Measurements from ENCODE around the gene GPR158.

GPR158 gene

DNA sequence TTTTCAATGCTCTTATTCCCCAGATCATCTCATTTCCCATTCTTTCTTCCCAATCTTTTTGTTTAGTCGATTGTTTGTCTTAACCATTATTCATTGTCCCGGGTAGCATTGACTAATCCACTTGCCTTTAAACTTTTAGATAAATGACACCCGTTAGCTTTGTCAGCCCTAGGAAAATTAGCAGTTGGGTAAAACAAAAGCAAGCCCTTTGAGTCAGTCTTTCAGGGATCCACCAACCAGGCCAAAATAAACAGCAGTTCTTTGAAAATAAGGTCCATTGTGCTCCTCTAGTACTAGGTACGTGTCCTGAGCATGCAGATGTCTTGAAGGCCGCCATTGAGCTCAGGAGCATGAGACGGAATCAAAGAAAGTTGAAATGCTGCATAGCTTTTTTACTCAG lies 389.6 kb downstream of the GPR158 start:
- DNase-seq (ENCODE audit: low read depth, low spot score), result no peak

DNA sequence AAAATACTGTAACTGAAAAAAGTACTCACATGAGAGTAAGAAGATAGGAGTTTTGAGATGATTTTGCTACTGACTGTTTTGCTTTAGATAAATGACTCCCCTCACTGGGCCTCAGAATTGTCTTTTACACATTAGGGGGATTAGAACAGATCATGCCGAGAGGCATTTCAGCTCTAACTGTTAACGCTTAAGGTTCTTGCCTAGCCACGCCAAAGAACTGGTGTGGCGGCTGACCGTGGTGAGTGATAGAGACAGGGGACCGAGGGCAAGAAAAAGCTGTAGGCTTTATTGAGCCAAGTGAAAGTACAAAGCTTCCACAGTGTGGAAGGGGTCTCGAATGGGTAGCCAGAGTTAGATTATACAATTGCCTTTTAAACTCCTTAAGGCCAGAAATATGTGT lies 390.8 kb downstream of the GPR158 start:
- DNase-seq (ENCODE audit: low read depth, low spot score), result no peak

DNA sequence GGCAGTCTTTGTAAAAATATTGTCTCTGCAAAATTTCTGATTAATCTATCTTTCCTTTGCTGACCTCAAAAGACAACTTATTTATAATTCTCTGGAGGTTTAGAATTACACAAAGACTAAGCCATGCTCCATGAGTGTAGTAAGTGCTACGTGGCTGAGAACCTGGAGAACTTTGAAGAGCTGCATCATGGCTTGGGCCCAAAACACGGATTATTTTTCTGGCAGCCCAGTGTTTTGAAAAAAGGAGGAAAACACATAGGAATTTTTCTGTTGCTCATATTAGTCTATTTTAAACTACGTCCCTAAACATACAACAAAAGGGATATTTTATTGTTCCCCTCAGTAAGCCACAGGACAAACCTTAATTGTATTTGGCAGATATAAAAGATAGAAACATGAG lies 398.5 kb downstream of the GPR158 start:
- DNase-seq (ENCODE audit: low read depth, low spot score), result no peak

DNA sequence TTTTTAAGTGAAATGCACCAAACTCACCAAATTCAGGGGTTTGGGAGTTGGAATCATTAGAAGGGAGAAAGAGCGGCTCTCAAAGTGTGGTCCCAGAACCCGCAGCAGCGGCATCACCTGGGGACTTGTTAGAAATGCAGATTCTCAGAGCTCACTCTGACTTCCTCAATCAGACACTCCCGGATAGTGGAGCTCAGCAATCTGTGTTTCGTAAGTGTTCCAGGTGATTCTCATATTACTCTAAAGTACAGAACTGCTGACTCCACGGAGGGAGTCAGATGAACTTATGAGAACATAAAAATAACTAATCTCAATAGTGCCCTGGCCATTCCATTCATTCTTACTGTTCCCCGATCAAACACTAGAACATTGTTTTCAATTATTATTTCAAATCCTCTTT lies 400.5 kb downstream of the GPR158 start:
- no peak for DNase-seq (ENCODE audit: low read depth, low spot score)

DNA sequence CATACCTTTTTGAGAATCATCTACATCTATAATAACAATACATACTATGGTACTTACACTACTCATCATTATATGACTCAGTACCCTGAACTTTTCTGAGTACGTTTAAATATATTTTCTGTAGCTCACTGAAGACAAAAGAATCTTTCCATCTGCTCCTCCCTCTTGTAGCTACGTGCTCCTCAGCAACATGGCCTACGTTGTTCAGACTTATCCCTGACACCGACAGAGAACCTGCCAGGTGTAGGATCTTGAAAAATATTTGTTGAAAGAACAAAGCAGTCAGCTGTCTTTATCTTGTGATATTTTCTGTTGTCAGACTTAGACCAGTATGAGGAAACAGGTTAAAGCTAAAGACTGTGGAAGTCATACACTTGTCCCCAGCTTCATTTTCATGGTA lies 403.3 kb downstream of the GPR158 start:
- DNase-seq (ENCODE audit: low read depth, low spot score), result no peak

DNA sequence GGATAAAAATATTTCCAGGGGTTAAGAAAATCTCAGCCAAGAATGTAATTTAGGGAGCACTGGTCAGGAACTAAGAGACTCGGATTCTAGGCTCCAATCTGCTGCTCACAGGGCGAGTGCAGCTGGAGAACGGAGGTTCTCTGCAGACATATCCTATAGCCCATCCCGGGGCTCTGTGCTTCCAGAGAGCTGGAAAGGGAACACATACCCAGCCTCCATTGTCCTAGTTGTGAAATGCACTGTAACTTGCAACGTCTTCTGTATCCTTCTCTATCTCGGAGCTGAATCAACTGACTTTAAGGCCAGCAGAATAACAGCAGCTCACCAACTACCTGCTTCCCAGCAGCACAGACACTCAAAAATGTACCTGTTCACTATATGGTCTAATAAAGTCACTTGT lies 408.2 kb downstream of the GPR158 start:
- DNase-seq (ENCODE audit: low read depth, low spot score), result no peak

DNA sequence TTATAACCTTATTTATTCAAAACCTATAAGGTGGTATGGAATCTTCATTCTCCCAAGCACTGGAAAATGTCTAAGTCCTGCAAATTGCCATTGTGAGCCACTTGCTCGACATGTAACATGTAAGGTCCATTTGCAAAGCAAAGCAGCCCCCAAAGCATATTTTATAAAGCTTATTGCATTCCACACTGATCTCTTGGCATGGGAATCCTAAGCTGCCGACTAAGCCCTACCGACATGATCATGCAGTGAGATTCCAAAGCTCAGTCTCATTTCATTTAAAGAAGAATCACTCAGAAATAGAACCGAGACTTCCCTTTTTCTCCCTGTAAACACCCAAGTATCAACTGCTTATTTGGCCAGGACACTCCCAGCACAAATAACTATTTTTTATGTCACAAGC lies 425.9 kb downstream of the GPR158 start:
- DNase-seq (ENCODE audit: low read depth, low spot score), result no peak

DNA sequence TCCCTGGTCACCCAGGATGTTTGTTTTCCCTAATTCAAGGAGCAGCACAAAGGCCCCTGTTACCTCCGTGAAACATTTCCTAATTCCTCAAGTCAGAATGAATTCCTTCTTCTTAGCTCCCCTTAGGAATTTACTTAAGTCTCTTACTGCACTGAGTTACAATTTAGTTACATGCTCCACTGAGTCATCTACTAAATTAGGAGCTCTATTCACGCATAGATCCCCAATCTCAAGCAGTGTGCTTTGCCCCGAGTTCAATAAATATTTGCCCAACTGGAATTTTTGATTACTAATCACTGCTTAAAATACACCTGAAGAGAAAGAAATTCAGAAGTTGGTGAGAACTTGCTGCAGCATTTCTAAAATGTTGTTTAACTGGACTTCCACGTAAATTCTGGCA lies 429.8 kb downstream of the GPR158 start:
- no peak for DNase-seq (ENCODE audit: low read depth, low spot score)

DNA sequence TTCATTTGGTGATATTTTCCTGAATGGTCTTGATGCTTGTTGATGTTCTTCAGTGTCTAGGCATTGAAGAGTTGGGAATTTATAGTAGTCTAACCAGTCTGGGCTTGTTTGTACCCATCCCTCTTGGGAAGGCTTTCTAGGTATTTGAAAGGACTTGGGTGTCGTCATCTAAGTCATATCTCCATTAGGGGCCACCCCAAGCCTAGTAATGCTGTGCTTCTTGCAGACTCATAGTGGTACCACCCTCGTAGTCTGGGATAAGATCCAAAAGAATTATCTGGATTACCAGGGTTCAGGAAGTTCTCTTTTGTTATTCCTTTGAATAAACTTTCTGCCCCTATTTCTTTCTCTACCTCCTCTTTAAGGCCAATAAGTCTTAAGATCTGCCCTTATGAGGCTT lies 439.9 kb downstream of the GPR158 start:
- DNase-seq (ENCODE audit: low read depth, low spot score), result no peak

DNA sequence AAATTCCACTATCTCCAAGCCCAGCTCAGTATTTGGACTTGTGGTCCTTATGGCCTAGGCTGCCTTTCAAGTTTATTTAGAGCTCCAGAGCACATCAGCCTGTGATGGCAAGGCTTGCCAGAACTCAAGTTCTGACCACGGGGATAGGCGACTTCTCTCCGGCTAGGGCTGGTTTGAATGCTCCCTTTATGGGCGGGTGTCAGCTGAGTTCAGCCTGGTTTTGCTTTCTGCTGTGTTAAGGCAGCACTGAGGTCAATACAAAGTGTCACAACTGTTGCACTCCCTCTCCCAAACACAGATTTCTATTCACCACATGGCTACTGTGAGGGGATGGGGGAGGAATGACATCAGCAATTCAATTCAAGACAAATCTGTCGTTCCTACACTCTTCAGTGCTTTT lies 441.1 kb downstream of the GPR158 start:
- no peak for DNase-seq (ENCODE audit: low read depth, low spot score)

DNA sequence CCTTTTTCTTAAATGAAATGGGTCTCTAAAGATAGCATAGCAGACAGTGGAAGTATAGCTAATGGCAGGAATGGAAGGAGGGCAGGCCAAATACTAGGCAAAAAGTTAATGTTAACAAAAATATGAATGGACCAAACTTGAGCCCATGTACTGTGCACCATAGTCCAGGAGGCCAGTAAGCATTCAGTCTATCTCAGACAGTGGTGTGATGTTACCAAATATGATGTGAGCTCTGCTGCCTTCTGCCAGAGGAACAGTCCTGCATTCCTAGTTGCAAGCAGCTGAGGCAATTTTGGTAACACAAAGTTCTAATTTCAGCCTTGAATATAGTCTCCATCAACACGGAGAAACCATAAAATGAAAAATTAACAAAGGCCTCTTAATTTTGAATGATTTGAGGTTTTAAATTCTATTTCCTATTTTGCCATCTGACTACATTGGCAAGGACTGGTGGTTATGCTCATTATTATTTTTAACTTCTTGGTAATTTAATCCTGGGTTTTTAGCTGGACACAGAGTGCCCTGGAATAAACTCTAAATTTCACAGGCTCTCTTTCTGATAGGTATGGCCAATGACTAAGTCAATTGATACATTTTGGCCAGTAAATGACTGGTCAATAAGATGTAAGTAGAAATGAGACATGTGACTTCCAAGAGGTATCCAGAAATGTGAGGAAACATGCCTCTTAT lies 442.2 kb downstream of the GPR158 start:
- DNase-seq (ENCODE audit: low read depth, low spot score), result no peak

DNA sequence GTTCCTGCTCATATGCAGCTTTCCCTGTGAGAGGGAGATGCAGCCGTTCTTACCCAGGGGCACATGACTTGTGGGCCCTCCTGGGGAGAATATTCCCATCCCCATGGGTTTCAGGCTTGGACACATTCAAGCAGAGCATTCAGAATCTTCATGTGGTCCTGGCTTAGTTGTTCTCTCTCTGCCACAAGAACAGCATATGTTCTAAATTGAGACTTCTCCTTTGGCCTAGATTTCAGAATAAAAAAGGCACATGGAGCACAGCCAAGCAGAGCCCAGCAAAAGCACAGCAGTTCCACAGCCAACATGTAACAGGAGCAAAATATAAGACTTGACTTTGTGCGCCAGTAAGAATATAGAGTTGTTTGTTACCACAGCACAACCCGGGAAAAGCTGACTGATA lies 452.8 kb downstream of the GPR158 start:
- DNase-seq (ENCODE audit: low read depth, low spot score), result no peak

DNA sequence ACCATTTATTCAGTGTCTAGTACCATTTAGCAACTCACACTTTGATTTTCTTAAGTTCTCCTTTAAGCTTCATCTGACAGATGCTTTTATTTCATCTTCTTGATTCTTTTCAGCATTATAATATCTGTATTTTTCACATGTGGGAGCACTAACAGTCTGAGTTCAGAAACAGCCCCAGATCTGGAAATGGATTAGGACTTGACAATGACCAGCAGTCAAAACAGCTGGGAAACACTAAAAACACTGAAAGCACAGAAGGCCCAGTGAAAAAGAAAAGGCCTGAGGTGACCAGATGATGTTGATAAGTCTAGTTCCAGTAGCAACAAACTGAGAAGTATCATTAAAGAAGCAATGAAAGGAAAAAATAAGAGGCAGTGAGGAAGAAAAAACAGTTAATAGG lies 454.5 kb downstream of the GPR158 start:
- no peak for DNase-seq (ENCODE audit: low read depth, low spot score)

DNA sequence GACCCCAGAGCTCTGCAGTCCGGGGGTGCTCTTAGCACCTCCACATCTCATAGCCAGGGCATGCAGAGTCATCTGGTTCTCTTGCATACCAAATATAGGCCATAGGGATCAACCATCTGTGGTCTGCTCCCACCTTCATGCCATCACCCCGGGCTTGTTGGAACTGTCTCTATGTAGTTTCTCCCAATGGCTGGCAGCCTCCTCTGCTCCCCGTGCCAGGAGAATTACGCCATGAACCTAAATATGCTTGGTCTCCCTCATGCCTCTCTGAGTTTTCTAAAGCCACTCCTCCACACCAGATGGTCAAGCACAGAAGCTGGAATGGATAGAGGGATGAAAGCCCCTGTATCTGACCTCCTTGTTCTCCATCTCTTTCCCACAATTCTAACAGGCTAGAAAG lies 456.7 kb downstream of the GPR158 start:
- DNase-seq (ENCODE audit: low read depth, low spot score), result no peak

DNA sequence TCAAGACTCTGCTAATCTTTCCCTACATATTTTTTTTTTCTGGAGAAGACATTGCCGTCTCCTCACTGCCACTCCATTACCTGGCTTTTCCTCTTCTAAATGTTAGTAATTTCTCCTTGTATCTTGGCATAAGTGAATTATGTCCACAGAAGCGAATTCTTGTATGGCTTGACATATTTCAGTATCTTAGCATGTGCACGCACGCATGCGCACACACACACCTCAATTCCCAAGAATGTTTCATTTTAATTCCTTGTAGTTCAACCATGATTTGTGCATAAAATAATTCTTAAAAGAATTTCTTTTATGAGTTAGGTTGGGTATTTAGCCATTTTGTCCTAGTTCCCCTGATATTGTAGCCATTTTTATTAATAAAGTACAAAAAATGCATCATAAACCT lies 458.0 kb downstream of the GPR158 start:
- no peak for DNase-seq (ENCODE audit: low read depth, low spot score)

DNA sequence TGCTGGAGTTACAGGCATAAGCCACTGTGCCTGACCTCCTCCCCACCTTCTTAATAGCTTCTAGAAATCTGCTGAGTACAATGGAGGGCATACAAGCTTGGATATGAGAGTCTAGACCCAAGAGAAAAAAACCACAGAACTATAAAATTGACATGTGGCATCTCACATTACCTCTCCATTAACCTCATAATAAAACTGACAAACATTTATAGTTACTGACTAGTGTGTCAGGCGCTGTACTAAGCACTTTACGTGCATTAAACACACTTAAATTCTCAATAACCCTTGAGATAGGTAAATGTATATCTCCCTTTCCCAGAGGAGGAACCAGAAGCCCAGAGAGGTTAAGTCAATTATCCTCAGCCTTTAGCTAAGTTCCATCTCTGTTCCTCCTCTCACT lies 458.7 kb downstream of the GPR158 start:
- DNase-seq (ENCODE audit: low read depth, low spot score), result no peak

DNA sequence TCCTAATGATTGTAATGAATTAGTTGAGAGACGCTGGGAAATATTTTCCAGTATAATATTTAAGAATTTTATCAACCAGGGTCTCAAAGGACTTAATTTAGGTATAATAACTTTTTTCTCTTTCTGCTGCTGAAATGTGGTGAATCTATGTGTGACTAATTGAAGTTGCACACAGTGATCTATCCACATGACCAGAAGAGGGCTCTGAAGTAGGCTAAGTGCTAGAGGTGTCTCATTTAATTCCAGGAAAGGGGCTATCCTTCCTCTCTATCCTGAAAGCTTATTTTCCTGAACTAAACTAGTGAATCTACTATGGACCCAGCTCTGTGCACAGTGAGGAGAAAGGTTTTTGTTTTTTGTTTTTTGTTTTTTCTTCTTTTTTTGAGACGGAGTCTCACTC lies 464.8 kb downstream of the GPR158 start:
- DNase-seq (ENCODE audit: low read depth, low spot score), result no peak

DNA sequence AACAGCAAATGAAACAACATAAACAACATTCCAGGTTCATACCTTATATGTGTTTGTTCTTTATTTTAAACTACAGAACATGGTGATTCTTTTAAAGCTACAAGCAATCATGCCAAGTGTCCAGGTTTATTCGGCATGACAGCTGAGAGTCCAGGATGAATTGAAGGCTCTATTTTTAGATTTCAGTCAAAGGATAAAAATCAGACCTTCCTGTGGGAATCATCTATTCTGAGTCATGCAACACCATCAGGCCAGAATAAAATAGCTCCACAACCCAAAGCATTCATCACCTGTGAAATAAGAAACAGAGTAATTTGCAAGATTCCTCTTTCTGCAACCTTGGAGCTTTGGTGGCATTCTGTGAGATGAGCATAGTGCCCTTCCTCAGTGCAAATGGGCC lies 466.8 kb downstream of the GPR158 start:
- DNase-seq (ENCODE audit: low read depth, low spot score), result no peak

DNA sequence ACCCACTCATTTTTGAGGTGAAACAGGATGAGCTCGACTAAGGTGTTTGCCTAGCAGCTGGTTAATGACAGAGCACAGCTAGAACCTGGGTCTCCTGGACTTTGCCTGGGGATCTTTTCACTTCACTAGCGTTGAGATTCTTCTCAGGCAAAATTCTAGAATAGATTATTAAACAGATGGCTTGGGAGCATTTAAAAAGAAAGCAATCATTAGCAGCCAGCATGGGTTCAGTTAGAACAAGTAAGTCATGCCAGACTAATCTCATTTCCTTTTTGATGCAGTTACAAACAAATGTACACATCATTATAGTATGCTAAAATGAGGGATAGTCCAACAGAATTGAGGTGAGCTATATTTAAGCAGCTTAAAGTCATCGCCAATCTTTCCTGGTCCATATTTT lies 467.9 kb downstream of the GPR158 start:
- DNase-seq (ENCODE audit: low read depth, low spot score), result no peak

DNA sequence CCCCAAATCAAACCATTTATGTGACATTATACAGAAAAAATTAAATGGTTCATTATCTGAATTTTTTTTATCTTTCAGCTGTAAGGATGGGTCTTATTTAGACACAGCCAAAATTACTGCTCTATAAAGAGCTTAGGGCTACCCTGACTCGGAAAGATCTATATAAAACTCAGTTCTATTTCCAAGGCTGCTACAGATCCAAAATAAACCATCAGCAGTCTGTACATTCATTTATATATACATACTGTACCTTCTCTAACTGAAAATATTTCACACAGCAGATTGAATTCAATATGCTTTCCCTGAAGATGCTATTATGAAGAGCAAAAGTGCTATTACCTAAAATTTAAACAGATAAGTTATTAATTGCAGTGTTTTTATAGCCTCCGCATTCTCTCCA lies 471.6 kb downstream of the GPR158 start:
- DNase-seq (ENCODE audit: low read depth, low spot score), result no peak

DNA sequence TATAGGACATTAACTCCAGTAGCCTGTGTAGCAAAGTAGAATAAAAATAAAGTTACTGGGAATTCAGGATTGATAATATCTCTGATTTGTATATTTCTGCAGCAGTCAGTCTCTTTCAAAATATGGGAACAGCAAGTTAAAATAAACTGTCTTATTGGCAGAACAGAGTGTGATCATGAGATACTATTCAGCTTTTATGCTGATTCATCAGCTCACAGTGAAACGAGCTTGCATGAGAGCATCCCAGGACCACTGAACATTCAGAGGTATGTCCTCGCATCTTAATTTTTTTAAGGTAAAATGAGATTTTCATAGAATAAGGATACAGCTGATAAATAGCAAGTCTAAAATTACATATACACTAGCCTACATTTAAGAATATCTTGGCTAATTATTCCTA lies 476.7 kb downstream of the GPR158 start:
- no peak for DNase-seq (ENCODE audit: low read depth, low spot score)

Measured in ELF-1 (cell line).